PC-9 (cell line): ENCODE measurements around the gene POU6F2. TPM values are rescaled to one million over a fixed set of nuclear protein-coding genes. Genes with fewer than 3 reads are reported as not detected.

Experiments
- BruUV-seq: library from RNA; stranded (reverse); fragments of 400-500 nt; replicated peaks from 2 replicates; lab custom pipeline; 2021; lab: Mats Ljungman, UMichigan
- CTCF ChIA-PET: fragments of 300-600 bp; sonication (Branson Sonifier 250); formaldehyde crosslinking; loops from one replicate; lab custom pipeline; 2022; ENCODE audit warnings: antibody characterized with exemption; lab: Charles Lee
- POLR2A ChIA-PET: fragments of 300-600 bp; sonication (Branson Sonifier 250); formaldehyde crosslinking; loops from one replicate; lab custom pipeline; 2022; ENCODE audit warnings: antibody characterized with exemption; ENCODE audit not compliant: unreplicated experiment; lab: Charles Lee
- DNase-seq, 2 experiments: peaks; one replicate each; pipeline versions ENCODE4 v3.0.0 to v3.0.0-alpha.2; 2015 to 2022; ENCODE audit warnings: mixed read lengths in 1 of 2
- H2AFZ ChIP-seq: fragments of 200-600 bp; sonication (generic); 2 replicates; pipeline ENCODE4 v1.8.1; 2017; ENCODE audit warnings: antibody characterized with exemption
- H3F3A ChIP-seq: fragments of 200-600 bp; sonication (generic); 2 replicates; pipeline ENCODE4 v1.8.1; 2017; ENCODE audit warnings: antibody characterized with exemption, mild to moderate bottlenecking, low read depth; ENCODE audit not compliant: insufficient read depth
- H3K27ac ChIP-seq: fragments of 200-600 bp; sonication (generic); 2 replicates; pipeline ENCODE4 v1.6.1; 2016; ENCODE audit warnings: mixed run types
- H3K27me3 ChIP-seq: fragments of 200-600 bp; sonication (generic); 2 replicates; pipeline ENCODE4 v1.6.1; 2016; ENCODE audit warnings: low read depth, mixed run types; ENCODE audit not compliant: insufficient read depth
- H3K36me3 ChIP-seq: fragments of 200-600 bp; sonication (generic); 2 replicates; pipeline ENCODE4 v1.6.1; 2016; ENCODE audit warnings: low read depth, mixed run types
- H3K4me1 ChIP-seq: fragments of 200-600 bp; sonication (generic); replicated peaks from 2 replicates; pipeline ENCODE4 v1.6.1; 2016; ENCODE audit warnings: mixed run types; ENCODE audit not compliant: insufficient read depth
- H3K4me2 ChIP-seq: fragments of 200-600 bp; sonication (generic); 2 replicates; pipeline ENCODE4 v1.6.1; 2017; ENCODE audit warnings: mixed run types
- H3K4me3 ChIP-seq: fragments of 200-600 bp; sonication (generic); 2 replicates; pipeline ENCODE4 v1.6.1; 2016; ENCODE audit warnings: mixed run types
- H3K79me2 ChIP-seq: fragments of 200-600 bp; sonication (generic); 2 replicates; pipeline ENCODE4 v1.6.1; 2017; ENCODE audit warnings: low read depth, mixed run types
- H3K9me2 ChIP-seq: fragments of 200-600 bp; sonication (generic); 2 replicates; pipeline ENCODE4 v1.8.1; 2017; ENCODE audit warnings: mild to moderate bottlenecking; ENCODE audit not compliant: insufficient read depth
- H3K9me3 ChIP-seq: fragments of 200-600 bp; sonication (generic); 2 replicates; pipeline ENCODE4 v1.8.1; 2016; ENCODE audit warnings: low read depth; ENCODE audit not compliant: insufficient read depth
- H4K20me1 ChIP-seq: fragments of 200-600 bp; sonication (generic); 2 replicates; pipeline ENCODE4 v1.8.1; 2017; ENCODE audit not compliant: insufficient read depth
- EZH2 ChIP-seq: fragments of 200-600 bp; sonication (generic); IDR thresholded peaks from 2 replicates; pipeline ENCODE4 v1.8.0; 2017; ENCODE audit warnings: antibody characterized with exemption, low read depth
- intact Hi-C: fragments of 100-400 bp; cut with micrococcal nuclease; formaldehyde crosslinking; loops from one replicate; pipeline ENCODE4 v1.10.0; 2022; ENCODE audit not compliant: unreplicated experiment
- total RNA-seq: library from RNA; stranded (reverse); gene quantifications from 2 replicates; pipeline ENCODE4 v1.2.3, GENCODE V29; 2021
- TF ChIP-seq, protein P1 (sequence below): fragments of 200-600 bp; sonication (generic); conservative IDR thresholded peaks from 2 replicates; pipeline ENCODE4 v1.6.1; 2017; ENCODE audit warnings: mixed run types, antibody characterized with exemption, mild to moderate bottlenecking, moderate library complexity

POU6F2 gene
- total RNA-seq, 1 experiment from 2014 or later, result not detected

DNA sequence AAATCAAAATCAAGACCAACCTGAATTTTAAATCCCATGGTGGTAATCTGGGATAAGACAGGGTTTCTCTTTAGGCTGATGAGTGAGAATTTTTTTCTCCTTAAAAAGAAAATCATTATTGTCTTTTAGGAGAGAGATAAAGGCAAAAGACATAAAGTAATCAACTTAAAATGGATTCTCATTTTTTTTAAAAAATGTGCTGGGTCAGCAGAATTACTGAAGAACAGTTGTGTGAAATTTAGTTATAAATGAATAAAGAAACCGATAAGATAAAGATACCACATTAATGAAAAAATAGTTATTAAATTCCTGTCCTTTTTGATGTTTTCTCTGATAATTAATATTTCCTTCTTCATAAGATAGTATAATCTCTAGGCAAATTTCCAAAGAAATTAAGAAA lies 427.2 kb downstream of the POU6F2 start:
- no peak overlapping the region for H3K4me3 ChIP-seq
- peaks cover 50% of the 10 kb centered on the region for H3K27me3 ChIP-seq
- CTCF ChIA-PET, result no interaction called here
- no peak overlapping the region for H3K4me2 ChIP-seq
- POLR2A ChIA-PET, result no interaction called here
- H3K9me2 ChIP-seq, result no peaks in the 10 kb centered on the region
- no peaks in the 10 kb centered on the region for H3K79me2 ChIP-seq
- no peak overlapping the region for H3K27ac ChIP-seq
- TF ChIP-seq, protein P1, sequence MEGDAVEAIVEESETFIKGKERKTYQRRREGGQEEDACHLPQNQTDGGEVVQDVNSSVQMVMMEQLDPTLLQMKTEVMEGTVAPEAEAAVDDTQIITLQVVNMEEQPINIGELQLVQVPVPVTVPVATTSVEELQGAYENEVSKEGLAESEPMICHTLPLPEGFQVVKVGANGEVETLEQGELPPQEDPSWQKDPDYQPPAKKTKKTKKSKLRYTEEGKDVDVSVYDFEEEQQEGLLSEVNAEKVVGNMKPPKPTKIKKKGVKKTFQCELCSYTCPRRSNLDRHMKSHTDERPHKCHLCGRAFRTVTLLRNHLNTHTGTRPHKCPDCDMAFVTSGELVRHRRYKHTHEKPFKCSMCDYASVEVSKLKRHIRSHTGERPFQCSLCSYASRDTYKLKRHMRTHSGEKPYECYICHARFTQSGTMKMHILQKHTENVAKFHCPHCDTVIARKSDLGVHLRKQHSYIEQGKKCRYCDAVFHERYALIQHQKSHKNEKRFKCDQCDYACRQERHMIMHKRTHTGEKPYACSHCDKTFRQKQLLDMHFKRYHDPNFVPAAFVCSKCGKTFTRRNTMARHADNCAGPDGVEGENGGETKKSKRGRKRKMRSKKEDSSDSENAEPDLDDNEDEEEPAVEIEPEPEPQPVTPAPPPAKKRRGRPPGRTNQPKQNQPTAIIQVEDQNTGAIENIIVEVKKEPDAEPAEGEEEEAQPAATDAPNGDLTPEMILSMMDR, result no peak
- no peak for TF ChIP-seq EZH2
- no peak overlapping the region for H2AFZ ChIP-seq
- H4K20me1 ChIP-seq, result no peaks in the 10 kb centered on the region; the same call in 1 of the 2 replicates
- H3K36me3 ChIP-seq, result no peaks in the 10 kb centered on the region
- no peaks in the 10 kb centered on the region for H3K4me1 ChIP-seq
- intact Hi-C loops, result no loop called here
- no peaks in the 10 kb centered on the region for H3K9me3 ChIP-seq
- no peak for DNase-seq
- BruUV-seq, result no TSS peak
- H3F3A ChIP-seq, result no peaks in the 10 kb centered on the region

DNA sequence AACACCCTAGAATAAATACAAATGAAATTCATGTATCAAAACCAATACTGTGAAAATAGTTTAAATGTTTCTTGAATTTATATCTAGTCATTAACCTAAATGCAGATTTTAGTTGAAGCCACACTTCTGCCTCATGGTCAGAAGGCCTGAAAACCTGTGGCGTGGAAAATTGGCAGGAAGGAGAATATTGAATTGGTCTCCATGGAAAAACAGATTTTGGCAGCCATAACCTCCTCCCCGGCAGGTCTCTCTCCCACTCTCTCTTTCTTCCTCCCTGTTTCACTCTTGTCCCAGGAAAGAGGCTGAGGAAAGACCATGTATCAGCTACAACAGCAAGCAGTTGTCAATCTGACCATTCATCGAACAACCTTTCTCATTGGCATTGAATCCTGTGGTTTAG lies 427.9 kb downstream of the POU6F2 start:
- Histone ChIP-seq H3K27me3 (peaks cover 55% of the 10 kb centered on the region), H3K4me3 (no peak overlapping the region), H3K4me2 (no peak overlapping the region), H4K20me1 (no peaks in the 10 kb centered on the region; the same call in 1 of the 2 replicates), H3K4me1 (no peaks in the 10 kb centered on the region), H3K9me3 (no peaks in the 10 kb centered on the region), H3K9me2 (no peaks in the 10 kb centered on the region), H2AFZ (no peak overlapping the region), H3K79me2 (no peaks in the 10 kb centered on the region), H3F3A (no peaks in the 10 kb centered on the region), H3K27ac (no peak overlapping the region), H3K36me3 (no peaks in the 10 kb centered on the region)
- intact Hi-C loops, result no loop called here
- BruUV-seq, result no TSS peak
- ChIA-PET POLR2A (no interaction called here), CTCF (no interaction called here)
- no peak for TF ChIP-seq EZH2
- TF ChIP-seq, protein P1, result no peak
- no peak for DNase-seq

DNA sequence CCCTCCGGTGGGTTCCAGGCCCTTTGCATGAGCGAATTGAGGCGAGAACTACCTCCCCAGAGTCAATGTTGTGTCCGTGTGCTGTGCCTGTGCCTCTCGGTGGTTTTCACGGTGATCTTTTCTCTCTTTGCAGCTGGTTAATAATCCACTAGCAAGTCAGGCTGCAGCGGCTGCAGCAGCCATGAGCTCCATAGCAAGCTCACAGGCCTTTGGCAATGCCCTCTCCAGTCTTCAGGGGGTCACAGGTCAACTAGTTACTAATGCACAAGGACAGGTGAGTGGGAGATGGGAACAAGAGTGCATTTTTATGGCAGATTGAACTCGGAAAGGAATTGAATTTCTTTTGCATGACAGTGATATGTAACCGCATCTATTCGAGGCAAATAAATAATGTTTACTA lies 428.8 kb downstream of the POU6F2 start:
- Histone ChIP-seq H3K27me3 (peaks cover 64% of the 10 kb centered on the region), H3K4me1 (no peaks in the 10 kb centered on the region), H3K4me3 (no peak overlapping the region), H2AFZ (no peak overlapping the region; the same call in 1 of the 2 replicates), H4K20me1 (no peaks in the 10 kb centered on the region; the same call in 1 of the 2 replicates), H3K9me3 (no peaks in the 10 kb centered on the region), H3F3A (no peaks in the 10 kb centered on the region), H3K79me2 (no peaks in the 10 kb centered on the region), H3K9me2 (no peaks in the 10 kb centered on the region), H3K4me2 (no peak overlapping the region), H3K36me3 (no peaks in the 10 kb centered on the region), H3K27ac (no peak overlapping the region)
- intact Hi-C loops, result no loop called here
- POLR2A ChIA-PET, result no interaction called here
- no TSS peak for BruUV-seq
- TF ChIP-seq, protein P1, result no peak
- TF ChIP-seq EZH2, result no peak
- CTCF ChIA-PET, result no interaction called here
- DNase-seq, result no peak
